ENCODE results near the gene TEX12.
"Not testable (repeated sequence)": the region's sequence is repeated elsewhere in the genome, so short reads cannot be mapped to it uniquely, and the experiment has no call there.

- not testable (repeated sequence) for TF ChIP-seq CTCF (IDR thresholded peaks at IDR 0.05; ENCODE audit: low read depth, low read length, poor library complexity, severe bottlenecking); EZH2phosphoT487 (IDR thresholded peaks at IDR 0.05; ENCODE audit: borderline replicate concordance, low read length)
Observed at GRCh38 chr11:112199101-112199500, 31.9 kb downstream of the TEX12 start.

All from DOHH2 (cell line).